Activated naive CD8-positive, alpha-beta T cell (primary cell): ENCODE measurements around the gene GTF2IRD1.
A peak's percentile ranks its signal among the peaks of the same experiment; 100 is the strongest.
"Not testable (repeated sequence)": the region's sequence is repeated elsewhere in the genome, so short reads cannot be mapped to it uniquely, and the experiment has no call there.

ENCODE experiments used
- H3K27ac Mint-ChIP-seq: one replicate; pipeline ENCODE4 v1.8.0; 2021; ENCODE audit warnings: mixed read lengths
- H3K27me3 Mint-ChIP-seq: one replicate; pipeline ENCODE4 v1.8.0; 2021; ENCODE audit warnings: mixed read lengths
- H3K36me3 Mint-ChIP-seq: one replicate; pipeline ENCODE4 v1.8.0; 2021; ENCODE audit warnings: mixed read lengths
- H3K4me1 Mint-ChIP-seq: one replicate; pipeline ENCODE4 v1.8.0; 2021; ENCODE audit warnings: low read depth, mixed read lengths
- H3K4me3 Mint-ChIP-seq: one replicate; pipeline ENCODE4 v1.8.0; 2021; ENCODE audit warnings: mild to moderate bottlenecking, mixed read lengths
- H3K9me3 Mint-ChIP-seq: one replicate; pipeline ENCODE4 v1.8.0; 2021; ENCODE audit warnings: low read depth, mixed read lengths

GTF2IRD1 gene

DNA sequence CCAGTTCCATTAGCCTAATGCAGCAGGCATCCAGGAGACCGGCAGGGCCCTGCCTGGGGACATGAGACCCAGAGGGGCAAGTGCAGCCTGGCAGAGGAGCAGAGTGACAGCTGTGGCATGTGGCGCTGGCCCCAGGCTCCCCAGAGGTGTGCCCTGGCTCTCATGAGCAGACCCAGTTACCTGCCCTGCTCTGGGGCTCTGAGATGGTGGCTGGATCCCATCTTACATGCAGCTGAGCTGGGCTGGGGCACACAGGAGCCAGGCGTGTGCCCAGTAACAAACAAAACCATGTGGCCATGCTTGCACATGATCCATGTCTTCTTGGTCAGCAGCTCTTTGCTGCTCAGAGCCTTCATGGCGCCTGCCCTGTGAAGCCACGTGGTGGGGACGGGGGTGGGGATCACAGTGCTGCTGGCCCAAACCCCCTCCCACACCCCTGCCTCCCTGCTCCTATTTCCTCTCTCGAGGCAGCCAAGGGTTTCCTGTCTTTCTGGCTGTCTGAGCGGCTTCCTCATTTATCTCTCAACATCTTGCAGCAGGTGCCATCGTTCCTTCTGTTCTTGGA lies 163.6 kb downstream of the GTF2IRD1 start:
- Mint-ChIP-seq H3K4me1 (peaks cover 20% of the 10 kb centered on the region), H3K27ac (peak overlapping the region; percentile 82), H3K27me3 (no peaks in the 10 kb centered on the region), H3K36me3 (peaks cover 2% of the 10 kb centered on the region), H3K9me3 (no peaks in the 10 kb centered on the region), H3K4me3 (no peak overlapping the region)

DNA sequence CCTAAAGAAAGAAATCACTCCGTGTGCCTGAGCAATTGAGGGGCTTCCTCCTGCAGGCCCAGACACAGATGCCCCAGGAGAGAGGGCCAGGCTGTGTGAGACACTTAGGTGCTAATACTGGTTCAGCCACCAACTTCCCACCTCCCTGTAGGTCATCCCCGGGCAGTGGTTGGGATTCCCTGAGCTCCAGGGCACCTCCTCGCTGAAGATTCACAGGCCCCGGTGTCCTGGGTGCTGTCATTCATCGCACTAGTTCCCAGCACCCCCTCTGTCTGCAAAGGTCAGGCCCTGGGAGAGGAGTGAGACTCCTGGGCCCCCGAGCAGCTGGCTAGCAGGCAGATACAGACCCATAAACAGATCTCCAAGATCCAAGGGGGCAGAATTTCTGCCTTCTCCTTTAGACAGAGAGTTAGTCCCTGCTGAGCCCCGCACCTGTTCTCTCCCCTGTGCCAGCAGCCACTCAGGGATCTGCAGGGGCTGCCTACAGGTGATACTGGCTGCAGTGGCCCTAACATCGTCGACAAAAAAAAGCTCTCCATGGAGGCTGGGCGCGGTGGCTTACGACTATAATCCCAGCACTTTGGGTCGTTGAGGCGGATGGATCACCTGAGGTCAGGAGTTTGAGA lies 165.6 kb downstream of the GTF2IRD1 start:
- no peaks in the 10 kb centered on the region for H3K27me3 Mint-ChIP-seq
- peaks cover 2% of the 10 kb centered on the region for H3K36me3 Mint-ChIP-seq
- peaks cover 20% of the 10 kb centered on the region for H3K4me1 Mint-ChIP-seq
- H3K27ac Mint-ChIP-seq = no peak overlapping the region
- H3K9me3 Mint-ChIP-seq = no peaks in the 10 kb centered on the region
- no peak overlapping the region for H3K4me3 Mint-ChIP-seq

DNA sequence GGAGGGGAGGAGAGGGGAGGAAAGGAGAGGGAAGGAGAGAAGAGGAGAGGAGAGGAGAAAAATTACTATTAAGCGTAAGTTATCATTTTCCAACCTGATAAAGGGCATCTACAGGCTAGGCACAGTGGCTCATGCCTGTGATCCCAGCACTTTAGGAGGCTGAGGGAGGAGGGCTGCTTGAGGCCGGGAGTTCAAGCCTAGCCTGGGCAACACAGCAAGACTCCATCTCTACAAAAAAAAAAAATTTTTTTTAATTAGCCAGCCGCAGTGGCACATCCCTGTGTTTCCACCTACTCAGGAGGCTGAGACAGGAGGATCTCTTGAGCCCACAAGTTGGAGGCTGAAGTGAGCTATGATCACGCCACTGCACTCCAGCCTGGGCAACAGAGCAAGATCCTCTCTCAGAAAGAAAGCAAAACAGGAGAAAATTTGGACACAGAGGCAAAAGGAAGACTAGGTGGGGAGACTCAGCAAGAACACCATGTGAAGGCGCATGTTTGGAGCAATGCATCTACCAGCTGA lies 168.6 kb downstream of the GTF2IRD1 start:
- Mint-ChIP-seq H3K4me3 (no peak overlapping the region), H3K27me3 (no peaks in the 10 kb centered on the region), H3K27ac (no peak overlapping the region), H3K36me3 (no peaks in the 10 kb centered on the region), H3K4me1 (peaks cover 7% of the 10 kb centered on the region), H3K9me3 (no peaks in the 10 kb centered on the region)

DNA sequence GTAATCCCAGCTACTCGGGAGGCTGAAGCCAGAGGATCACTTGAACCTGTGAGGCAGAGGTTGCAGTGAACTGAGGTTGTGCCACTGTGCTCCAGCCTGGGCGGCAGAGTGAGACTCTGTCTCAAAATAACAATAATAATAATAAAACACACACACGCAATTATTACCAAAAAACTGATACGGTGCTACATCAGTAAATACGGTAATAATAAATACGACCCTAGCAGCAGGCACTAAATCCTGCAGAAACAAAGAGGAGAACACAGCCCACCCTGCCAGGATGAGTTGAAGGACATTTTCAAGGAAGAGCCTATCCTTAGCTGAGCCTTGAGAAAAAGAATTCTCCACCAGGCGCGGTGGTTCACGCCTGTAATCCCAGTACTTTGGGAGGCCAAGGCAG lies 169.4 kb downstream of the GTF2IRD1 start:
- Mint-ChIP-seq H3K9me3 (no peaks in the 10 kb centered on the region), H3K36me3 (no peaks in the 10 kb centered on the region), H3K4me3 (no peak overlapping the region), H3K27ac (no peak overlapping the region), H3K4me1 (peaks cover under 1% of the 10 kb centered on the region), H3K27me3 (no peaks in the 10 kb centered on the region)

DNA sequence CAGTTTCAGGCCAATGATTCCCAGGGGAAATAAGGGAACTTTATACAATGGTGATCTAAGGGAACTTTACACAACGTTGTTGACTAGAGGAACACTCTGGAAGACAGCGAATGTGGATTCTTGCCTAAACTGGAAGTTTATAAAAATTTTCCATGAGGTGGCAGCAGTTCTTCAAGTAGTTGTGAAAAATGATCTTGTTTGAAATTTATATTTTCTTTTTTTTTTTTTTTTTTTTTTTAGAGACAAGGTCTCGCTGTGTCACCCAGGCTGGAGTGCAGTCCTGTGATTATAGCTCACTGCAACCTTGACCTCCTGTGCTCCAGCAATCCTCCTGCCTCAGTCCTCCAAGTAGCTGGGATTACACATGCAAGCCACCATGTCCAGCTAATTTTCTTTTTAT lies 171.7 kb downstream of the GTF2IRD1 start:
- Mint-ChIP-seq H3K4me1 (no peaks in the 10 kb centered on the region), H3K9me3 (no peaks in the 10 kb centered on the region), H3K27ac (no peak overlapping the region), H3K27me3 (no peaks in the 10 kb centered on the region), H3K4me3 (no peak overlapping the region), H3K36me3 (no peaks in the 10 kb centered on the region)

DNA sequence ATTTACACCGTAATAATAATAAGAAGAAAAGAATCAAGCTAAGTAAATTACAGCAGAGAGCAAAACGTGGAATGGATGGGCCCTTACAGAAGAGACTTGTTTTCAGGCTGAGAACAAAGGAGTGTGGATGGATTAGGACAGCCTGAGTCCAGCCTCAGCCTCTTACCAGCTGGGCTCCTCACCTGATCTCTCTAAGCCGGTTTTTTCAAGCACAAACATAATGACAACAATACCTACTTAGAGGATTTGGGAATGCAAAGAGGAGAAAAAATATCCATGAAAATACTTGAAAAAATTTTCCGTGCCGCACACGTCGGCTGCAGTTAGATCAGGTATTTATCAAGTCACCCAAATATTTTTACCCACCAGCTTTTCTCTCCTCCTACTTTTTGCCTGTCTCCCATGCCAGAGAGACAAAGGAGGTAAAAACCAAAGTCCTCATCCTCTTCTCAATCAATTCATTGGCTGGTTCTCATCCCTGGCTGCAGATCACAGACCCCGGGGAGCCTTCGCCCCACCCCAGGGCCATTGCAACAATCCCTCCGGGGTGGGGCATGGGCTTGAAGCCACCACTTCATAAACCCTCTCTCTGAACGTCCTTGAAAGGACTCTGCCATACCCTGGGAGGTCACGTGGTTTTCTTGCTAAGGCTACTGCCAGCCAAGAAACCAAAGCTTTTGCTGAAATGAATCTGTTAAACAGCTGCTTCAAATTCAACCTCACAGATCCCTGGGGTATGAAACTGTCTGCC lies 174.1 kb downstream of the GTF2IRD1 start:
- Mint-ChIP-seq H3K27ac (peak overlapping the region; percentile 46), H3K27me3 (no peaks in the 10 kb centered on the region), H3K9me3 (no peaks in the 10 kb centered on the region), H3K4me3 (no peak overlapping the region), H3K4me1 (no peaks in the 10 kb centered on the region), H3K36me3 (no peaks in the 10 kb centered on the region)

DNA sequence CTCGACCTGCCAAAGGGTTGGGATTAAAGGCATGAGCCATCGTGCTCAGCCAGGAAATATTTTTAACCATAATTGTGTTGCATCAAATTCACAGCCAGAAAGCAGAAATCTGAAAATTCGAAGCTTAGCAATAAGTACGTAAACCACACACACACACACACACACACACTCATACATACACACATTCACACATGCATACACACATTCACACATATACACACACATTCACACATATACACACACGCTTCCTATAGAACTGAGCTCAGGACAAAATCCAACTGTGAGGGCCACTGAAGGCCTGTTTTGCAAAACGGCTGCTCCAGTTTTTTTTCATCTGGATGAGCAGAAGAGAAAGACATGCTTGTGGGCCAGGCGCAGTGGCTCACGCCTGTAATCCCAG lies 178.8 kb downstream of the GTF2IRD1 start:
- Mint-ChIP-seq H3K4me3 (no peak overlapping the region), H3K27me3 (no peaks in the 10 kb centered on the region), H3K9me3 (no peaks in the 10 kb centered on the region), H3K27ac (no peak overlapping the region), H3K36me3 (no peaks in the 10 kb centered on the region), H3K4me1 (no peaks in the 10 kb centered on the region)

DNA sequence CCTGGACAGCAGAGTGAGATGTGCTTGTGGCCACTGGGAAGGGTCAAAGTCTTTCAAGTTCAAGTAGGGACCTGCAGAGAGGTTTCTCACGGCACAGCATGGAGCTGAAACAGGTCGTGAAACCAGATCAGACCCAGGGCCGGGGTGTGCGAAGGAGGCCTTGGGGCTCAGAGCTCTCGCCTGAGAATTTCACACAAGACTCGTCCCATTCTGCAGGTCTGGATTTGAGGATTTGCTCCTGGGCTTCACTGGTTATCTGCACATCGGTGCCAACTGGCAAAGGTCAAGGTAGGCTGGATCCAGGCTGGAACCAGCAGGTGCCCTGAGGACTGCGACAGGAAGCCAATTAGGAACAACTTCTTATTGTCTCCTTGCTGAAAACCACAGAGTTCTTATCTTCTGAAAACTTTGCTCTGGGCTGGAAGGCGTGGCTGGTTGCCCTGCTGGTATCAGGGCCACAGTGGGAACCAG lies 179.8 kb downstream of the GTF2IRD1 start:
- Mint-ChIP-seq H3K36me3 (no peaks in the 10 kb centered on the region), H3K4me1 (no peaks in the 10 kb centered on the region), H3K27me3 (no peaks in the 10 kb centered on the region), H3K27ac (no peak overlapping the region), H3K4me3 (no peak overlapping the region), H3K9me3 (no peaks in the 10 kb centered on the region)

DNA sequence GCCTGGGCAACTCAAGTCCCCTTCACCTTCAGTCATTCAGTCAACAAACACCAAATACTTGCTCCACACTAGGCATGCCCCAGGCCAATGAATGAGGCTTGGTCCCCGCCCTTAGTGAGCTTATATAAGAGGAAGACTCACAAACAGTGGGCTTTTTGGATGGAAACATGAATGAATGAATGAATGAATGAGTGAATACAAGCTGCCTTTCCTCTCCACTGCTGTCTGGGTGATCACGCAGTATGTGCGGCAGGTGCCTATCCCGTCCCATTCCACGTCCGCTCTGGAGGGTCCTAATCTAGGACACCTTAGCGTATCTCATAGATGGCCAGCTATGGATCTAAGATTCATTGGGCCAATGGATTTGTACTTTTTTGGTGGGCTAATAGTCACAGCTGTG lies 184.0 kb downstream of the GTF2IRD1 start:
- Mint-ChIP-seq H3K27ac (no peak overlapping the region), H3K36me3 (no peaks in the 10 kb centered on the region), H3K4me1 (no peaks in the 10 kb centered on the region), H3K9me3 (no peaks in the 10 kb centered on the region), H3K4me3 (no peak overlapping the region), H3K27me3 (no peaks in the 10 kb centered on the region)

DNA sequence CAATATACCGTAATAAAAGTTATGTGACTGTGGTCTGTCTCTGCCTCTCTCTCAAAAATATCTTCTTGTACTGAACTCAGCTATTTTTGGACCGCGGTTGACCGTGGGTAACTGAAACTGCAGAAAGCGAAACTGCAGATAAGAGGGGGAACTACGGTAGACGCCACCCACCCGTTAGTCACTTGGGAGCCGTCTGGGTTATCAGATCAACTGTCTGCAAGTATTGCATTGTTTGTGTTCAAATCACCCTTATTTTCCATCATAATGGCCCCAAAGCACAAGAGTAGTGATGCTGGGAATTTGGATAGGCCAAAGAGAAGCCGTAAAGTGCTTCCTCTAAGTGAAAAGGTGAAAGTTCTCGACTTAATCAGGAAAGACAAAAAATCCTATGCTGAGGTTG lies 196.3 kb downstream of the GTF2IRD1 start:
- Mint-ChIP-seq H3K4me3 (peak overlapping the region; percentile 88), H3K27ac (peak overlapping the region; percentile 97), H3K4me1 (peaks cover 34% of the 10 kb centered on the region)
- not testable (repeated sequence) for H3K27me3 Mint-ChIP-seq, H3K9me3 Mint-ChIP-seq, H3K36me3 Mint-ChIP-seq

DNA sequence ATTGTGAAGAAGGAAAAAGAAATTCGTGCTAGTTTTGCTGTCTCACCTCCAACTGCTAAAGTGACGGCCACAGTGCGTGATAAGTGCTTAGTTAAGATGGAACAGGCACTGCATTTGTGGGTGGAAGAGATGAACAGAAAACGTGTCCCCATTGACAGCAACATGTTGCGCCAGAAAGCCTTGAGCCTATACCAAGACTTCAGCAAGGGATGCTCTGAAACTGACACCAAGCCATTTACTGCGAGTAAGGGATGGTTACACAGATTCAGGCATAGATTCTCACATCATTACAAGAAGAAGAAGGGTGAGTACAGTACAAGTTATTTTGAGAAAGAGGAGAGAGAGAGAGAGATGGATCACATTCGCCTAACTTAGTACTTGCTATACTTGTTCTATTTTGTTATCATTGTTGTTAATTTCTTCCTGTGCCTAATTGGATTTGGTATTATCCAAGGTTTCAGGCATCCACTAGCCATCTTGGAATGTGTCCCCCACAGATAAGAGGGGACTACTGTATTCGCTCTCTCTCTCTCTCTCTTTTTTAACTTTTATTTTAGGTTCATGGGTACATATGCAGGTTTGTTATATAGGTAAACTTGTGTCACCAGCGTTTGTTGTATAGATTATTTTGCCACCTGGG lies 196.9 kb downstream of the GTF2IRD1 start:
- not testable (repeated sequence) for H3K36me3 Mint-ChIP-seq
- peak overlapping the region; percentile 97 for H3K27ac Mint-ChIP-seq

DNA sequence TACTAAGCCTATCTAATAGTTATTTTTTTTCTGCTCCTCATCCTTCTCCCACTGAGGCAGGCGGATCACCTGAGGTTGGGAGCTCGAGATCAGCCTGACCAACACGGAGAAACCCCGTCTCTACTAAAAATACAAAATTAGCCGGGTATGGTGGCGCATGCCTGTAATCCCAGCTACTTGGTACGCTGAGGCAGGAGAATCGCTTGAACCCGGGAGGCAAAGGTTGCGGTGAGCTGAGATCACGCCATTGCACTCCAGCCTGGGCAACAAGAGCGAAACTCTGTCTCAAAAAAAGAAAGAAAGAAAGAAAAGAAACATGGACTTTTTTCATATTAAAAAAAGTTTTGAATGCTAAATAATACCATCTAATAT lies 197.4 kb downstream of the GTF2IRD1 start:
- H3K27me3 Mint-ChIP-seq = not testable (repeated sequence)
- peak overlapping the region; percentile 88 for H3K4me3 Mint-ChIP-seq
- peaks cover 45% of the 10 kb centered on the region for H3K4me1 Mint-ChIP-seq

More for the DNA sequence above, 196.9 kb downstream of the GTF2IRD1 start:
- not testable (repeated sequence) for H3K9me3 Mint-ChIP-seq, H3K27me3 Mint-ChIP-seq
- Mint-ChIP-seq H3K4me1 (peaks cover 40% of the 10 kb centered on the region), H3K4me3 (peak overlapping the region; percentile 88)

More for the DNA sequence above, 197.4 kb downstream of the GTF2IRD1 start:
- H3K27ac Mint-ChIP-seq = peak overlapping the region; percentile 97
- H3K9me3 Mint-ChIP-seq, H3K36me3 Mint-ChIP-seq: not testable (repeated sequence)
